ENCODE results near the gene TBCD.

DNA sequence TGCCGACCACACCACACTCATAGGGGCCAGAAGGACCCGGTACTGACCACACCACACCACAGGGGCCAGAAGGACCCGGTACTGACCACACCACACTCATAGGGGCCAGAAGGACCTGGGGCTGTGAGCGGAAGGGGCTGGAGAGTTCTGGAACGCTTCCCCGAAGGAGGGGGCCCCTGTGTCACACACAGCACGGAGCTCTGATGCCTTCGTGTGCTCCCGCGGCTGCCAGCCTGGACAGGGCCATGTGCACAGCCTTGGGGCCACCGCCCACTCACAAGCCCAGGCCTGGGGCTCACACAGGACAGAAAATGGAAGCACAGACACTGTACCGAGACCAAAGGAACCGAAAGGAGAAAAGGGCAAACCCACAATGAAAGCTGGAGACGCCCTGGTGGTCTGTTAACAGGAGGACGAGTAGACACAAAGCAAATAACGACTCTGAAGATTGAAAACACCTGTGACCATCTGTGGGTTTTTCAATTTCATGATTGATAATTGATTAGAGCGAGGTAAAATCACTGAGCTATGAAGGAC is 221.0 kb downstream of the TBCD start:
- TF ChIP-seq, protein P1, sequence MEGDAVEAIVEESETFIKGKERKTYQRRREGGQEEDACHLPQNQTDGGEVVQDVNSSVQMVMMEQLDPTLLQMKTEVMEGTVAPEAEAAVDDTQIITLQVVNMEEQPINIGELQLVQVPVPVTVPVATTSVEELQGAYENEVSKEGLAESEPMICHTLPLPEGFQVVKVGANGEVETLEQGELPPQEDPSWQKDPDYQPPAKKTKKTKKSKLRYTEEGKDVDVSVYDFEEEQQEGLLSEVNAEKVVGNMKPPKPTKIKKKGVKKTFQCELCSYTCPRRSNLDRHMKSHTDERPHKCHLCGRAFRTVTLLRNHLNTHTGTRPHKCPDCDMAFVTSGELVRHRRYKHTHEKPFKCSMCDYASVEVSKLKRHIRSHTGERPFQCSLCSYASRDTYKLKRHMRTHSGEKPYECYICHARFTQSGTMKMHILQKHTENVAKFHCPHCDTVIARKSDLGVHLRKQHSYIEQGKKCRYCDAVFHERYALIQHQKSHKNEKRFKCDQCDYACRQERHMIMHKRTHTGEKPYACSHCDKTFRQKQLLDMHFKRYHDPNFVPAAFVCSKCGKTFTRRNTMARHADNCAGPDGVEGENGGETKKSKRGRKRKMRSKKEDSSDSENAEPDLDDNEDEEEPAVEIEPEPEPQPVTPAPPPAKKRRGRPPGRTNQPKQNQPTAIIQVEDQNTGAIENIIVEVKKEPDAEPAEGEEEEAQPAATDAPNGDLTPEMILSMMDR (IDR thresholded peaks at IDR 0.05; ENCODE audit: low read depth, low read length): no peak
- TF ChIP-seq POLR2A (IDR thresholded peaks at IDR 0.05; ENCODE audit: extremely low read depth, insufficient read length): no peak
- TF ChIP-seq MYC (IDR thresholded peaks at IDR 0.05; ENCODE audit: low read depth, low read length): no peak
- TF ChIP-seq, protein P2, sequence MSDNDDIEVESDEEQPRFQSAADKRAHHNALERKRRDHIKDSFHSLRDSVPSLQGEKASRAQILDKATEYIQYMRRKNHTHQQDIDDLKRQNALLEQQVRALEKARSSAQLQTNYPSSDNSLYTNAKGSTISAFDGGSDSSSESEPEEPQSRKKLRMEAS (IDR thresholded peaks at IDR 0.05; ENCODE audit: low read depth, low read length): no peak

Measured in NB4 (cell line).